HL-60 (cell line): ENCODE data around the gene SCMH1.

ENCODE experiments used
- DNase-seq, 2 experiments: peaks; one replicate each; pipeline ENCODE4 v3.0.0-alpha.2; 2010 to 2020; ENCODE audit warnings: low read depth in 1 of 2, low spot score in 1 of 2
- H3K27ac ChIP-seq: fragments of 250-450 bp; sonication (Bioruptor Pico); replicated peaks from 2 replicates; pipeline ENCODE4 v1.5.1; 2020; ENCODE audit warnings: mild to moderate bottlenecking, moderate library complexity
- H3K27me3 ChIP-seq: fragments of 250-450 bp; sonication (Bioruptor Pico); 2 replicates; pipeline ENCODE4 v1.5.1; 2021; ENCODE audit warnings: mild to moderate bottlenecking, moderate library complexity; ENCODE audit not compliant: insufficient read depth, poor library complexity, severe bottlenecking
- H3K4me3 ChIP-seq: replicated peaks from 2 replicates; pipeline ENCODE4 v1.5.1; 2011; ENCODE audit warnings: mild to moderate bottlenecking, control low read depth, low read length; ENCODE audit not compliant: insufficient read depth
- GABPA ChIP-seq: IDR thresholded peaks from 2 replicates; pipeline ENCODE4 v1.6.1; 2012; ENCODE audit warnings: low read depth
- POLR2AphosphoS5 ChIP-seq: IDR thresholded peaks from 2 replicates; pipeline ENCODE4 v1.6.1; 2012; ENCODE audit warnings: low read depth
- SPI1 ChIP-seq: IDR thresholded peaks from 2 replicates; pipeline ENCODE4 v1.6.1; 2012; ENCODE audit warnings: low read depth, mild to moderate bottlenecking, borderline replicate concordance
- TF ChIP-seq, protein P1 (sequence below): IDR thresholded peaks from one replicate; pipeline ENCODE4 v1.5.1; 2011; ENCODE audit warnings: low read length, control low read depth, inconsistent platforms; ENCODE audit not compliant: insufficient read depth
- TF ChIP-seq, protein P2 (sequence below): IDR thresholded peaks from 2 replicates; pipeline ENCODE4 v1.6.1; 2012; ENCODE audit warnings: low read depth; ENCODE audit not compliant: insufficient replicate concordance

SCMH1 gene

DNA sequence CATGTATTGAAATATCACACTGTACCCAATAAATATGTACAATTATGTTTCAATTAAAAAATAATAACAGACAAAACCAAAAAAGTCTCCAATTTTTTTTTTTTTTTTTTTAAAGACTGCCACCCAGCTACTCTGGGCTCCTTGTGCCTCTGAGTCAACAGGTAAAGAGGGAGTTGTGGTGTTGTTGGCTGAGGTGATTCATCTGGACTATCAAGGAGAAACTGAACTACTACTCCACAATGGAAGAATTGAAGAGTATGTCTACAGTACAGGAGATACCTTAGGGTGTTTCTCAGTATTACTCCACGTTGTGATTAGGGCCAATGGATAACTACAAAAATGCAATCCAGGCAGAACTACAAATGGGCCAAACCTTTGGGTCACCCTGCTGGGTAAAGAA, 67.9 kb downstream of the SCMH1 start:
- TF ChIP-seq GABPA (no peak), POLR2AphosphoS5 (no peak), SPI1 (no peak)
- TF ChIP-seq, protein P1, sequence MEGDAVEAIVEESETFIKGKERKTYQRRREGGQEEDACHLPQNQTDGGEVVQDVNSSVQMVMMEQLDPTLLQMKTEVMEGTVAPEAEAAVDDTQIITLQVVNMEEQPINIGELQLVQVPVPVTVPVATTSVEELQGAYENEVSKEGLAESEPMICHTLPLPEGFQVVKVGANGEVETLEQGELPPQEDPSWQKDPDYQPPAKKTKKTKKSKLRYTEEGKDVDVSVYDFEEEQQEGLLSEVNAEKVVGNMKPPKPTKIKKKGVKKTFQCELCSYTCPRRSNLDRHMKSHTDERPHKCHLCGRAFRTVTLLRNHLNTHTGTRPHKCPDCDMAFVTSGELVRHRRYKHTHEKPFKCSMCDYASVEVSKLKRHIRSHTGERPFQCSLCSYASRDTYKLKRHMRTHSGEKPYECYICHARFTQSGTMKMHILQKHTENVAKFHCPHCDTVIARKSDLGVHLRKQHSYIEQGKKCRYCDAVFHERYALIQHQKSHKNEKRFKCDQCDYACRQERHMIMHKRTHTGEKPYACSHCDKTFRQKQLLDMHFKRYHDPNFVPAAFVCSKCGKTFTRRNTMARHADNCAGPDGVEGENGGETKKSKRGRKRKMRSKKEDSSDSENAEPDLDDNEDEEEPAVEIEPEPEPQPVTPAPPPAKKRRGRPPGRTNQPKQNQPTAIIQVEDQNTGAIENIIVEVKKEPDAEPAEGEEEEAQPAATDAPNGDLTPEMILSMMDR: no peak
- TF ChIP-seq, protein P2, sequence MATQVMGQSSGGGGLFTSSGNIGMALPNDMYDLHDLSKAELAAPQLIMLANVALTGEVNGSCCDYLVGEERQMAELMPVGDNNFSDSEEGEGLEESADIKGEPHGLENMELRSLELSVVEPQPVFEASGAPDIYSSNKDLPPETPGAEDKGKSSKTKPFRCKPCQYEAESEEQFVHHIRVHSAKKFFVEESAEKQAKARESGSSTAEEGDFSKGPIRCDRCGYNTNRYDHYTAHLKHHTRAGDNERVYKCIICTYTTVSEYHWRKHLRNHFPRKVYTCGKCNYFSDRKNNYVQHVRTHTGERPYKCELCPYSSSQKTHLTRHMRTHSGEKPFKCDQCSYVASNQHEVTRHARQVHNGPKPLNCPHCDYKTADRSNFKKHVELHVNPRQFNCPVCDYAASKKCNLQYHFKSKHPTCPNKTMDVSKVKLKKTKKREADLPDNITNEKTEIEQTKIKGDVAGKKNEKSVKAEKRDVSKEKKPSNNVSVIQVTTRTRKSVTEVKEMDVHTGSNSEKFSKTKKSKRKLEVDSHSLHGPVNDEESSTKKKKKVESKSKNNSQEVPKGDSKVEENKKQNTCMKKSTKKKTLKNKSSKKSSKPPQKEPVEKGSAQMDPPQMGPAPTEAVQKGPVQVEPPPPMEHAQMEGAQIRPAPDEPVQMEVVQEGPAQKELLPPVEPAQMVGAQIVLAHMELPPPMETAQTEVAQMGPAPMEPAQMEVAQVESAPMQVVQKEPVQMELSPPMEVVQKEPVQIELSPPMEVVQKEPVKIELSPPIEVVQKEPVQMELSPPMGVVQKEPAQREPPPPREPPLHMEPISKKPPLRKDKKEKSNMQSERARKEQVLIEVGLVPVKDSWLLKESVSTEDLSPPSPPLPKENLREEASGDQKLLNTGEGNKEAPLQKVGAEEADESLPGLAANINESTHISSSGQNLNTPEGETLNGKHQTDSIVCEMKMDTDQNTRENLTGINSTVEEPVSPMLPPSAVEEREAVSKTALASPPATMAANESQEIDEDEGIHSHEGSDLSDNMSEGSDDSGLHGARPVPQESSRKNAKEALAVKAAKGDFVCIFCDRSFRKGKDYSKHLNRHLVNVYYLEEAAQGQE: no peak
- H3K27me3 ChIP-seq: no peaks in the 10 kb centered on the region
- H3K4me3 ChIP-seq: no peak overlapping the region
- no peak overlapping the region for H3K27ac ChIP-seq
- DNase-seq: no peak

DNA sequence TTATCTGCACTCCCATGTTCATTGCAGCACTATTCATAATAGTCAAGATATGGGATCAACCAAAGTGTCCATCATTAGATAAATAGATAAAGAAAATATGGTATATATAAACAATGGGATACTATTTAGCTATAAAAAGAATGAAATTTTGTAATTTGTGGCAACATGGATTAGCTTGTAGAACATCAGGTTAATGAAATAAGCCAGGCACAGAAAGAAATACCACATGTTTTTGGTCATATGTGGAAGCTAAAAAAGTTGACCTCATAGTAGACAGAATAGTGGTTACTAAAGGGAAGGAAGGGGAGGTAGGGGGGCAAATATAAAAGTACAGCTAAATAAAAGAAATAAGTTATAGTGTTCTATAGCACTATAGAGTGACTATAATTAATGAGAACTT, 68.5 kb downstream of the SCMH1 start:
- no peaks in the 10 kb centered on the region for H3K27me3 ChIP-seq
- no peak overlapping the region for H3K27ac ChIP-seq
- TF ChIP-seq, protein P2: no peak
- TF ChIP-seq SPI1 (no peak), POLR2AphosphoS5 (no peak), GABPA (no peak)
- TF ChIP-seq, protein P1: no peak
- no peak for DNase-seq
- H3K4me3 ChIP-seq: no peak overlapping the region

DNA sequence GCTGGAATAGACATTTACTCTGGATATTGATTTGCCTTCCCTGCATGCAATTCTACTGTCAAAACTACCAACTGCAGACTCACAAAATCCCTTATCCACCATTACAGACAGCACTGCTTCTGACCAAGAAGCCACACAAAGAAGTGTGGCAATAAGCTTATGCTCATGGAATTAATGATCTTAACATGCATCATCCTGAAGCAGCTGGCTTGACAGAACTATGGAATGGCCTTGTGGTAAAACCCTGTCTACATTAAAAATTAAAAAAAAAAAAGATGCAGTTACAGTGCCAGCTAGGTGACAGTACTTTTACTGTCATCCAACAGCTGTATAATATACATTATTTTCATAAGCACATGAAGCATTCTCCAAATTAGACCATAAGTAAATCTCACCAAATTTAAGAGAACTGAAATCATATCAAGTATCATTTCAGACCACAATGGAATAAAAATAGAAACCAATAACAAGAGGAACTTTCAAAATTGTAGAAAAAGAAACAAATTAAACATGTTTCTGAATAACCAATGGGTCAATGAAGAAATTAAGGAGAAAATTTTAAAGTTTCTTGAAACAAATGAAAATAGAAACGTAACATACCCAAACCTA, 70.7 kb downstream of the SCMH1 start:
- Histone ChIP-seq H3K4me3 (no peak overlapping the region), H3K27ac (no peak overlapping the region), H3K27me3 (no peaks in the 10 kb centered on the region)
- TF ChIP-seq SPI1: no peak
- no peak for TF ChIP-seq POLR2AphosphoS5
- TF ChIP-seq, protein P1: no peak
- no peak for TF ChIP-seq GABPA
- no peak for DNase-seq

DNA sequence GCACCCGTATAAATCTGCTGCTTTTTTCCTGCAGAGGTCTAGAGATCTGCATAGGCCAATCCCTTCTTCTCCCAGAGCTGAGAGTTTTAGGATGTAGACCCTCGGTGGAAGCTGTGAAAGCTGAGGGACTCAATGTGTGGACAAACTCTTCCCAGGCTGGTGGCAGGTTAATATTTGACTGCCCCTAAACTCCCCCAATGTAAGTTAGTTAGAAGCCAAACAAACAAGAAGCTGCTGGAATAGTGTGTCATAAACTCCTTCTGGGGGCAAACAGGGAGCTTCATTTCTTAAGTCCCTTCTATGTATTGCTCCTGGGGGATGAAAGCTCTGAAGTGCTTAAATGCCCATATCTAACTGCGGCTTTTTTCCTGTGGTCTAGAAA, 72.3 kb downstream of the SCMH1 start:
- Histone ChIP-seq H3K27ac (no peak overlapping the region), H3K4me3 (no peak overlapping the region), H3K27me3 (no peaks in the 10 kb centered on the region)
- TF ChIP-seq SPI1: no peak
- no peak for TF ChIP-seq GABPA
- TF ChIP-seq, protein P2: no peak
- no peak for TF ChIP-seq POLR2AphosphoS5
- TF ChIP-seq, protein P1: no peak
- DNase-seq: no peak
